HG03196 (cell line): ENCODE results near the gene SGTA.
"Not testable (repeated sequence)": the region's sequence is repeated elsewhere in the genome, so short reads cannot be mapped to it uniquely, and the experiment has no call there.

Experiments
- ATAC-seq: cut with Tn5 transposase; IDR thresholded peaks from one replicate; pipeline ENCODE4 v1.9.1; 2021; ENCODE audit not compliant: unreplicated experiment

SGTA gene

GRCh38 chr19:2795827-2796658, 13.0 kb upstream of the SGTA start:
- ATAC-seq: no peak

GRCh38 chr19:2793577-2793976, 10.5 kb upstream of the SGTA start:
- no peak for ATAC-seq

GRCh38 chr19:2793126-2793525, 10.1 kb upstream of the SGTA start:
- no peak for ATAC-seq

- ATAC-seq: not testable (repeated sequence)
Observed at GRCh38 chr19:2792666-2793065, 9.6 kb upstream of the SGTA start.

- ATAC-seq: no peak
Observed at GRCh38 chr19:2791876-2792275, 8.8 kb upstream of the SGTA start.

- ATAC-seq: no peak
Observed at GRCh38 chr19:2791440-2791839, 8.4 kb upstream of the SGTA start.

GRCh38 chr19:2790557-2791271, 7.6 kb upstream of the SGTA start:
- no peak for ATAC-seq

- no peak for ATAC-seq
Observed at GRCh38 chr19:2790194-2790556, 7.1 kb upstream of the SGTA start.

GRCh38 chr19:2788237-2788636, 5.2 kb upstream of the SGTA start:
- ATAC-seq: no peak

GRCh38 chr19:2787115-2787514, 4.0 kb upstream of the SGTA start:
- no peak for ATAC-seq

GRCh38 chr19:2785244-2785997, 2.3 kb upstream of the SGTA start, which contains the start of gene THOP1:
TSS of gene THOP1 (plus strand) at chr19:2785503. CDS start at chr19:2785663, 160 bp downstream.
- ATAC-seq: peak; percentile 67

- no peak for ATAC-seq
Observed at GRCh38 chr19:2783781-2784145, 690 bp upstream of the SGTA start.

GRCh38 chr19:2782329-2782935, 641 bp downstream of the SGTA start:
- no peak for ATAC-seq

- no peak for ATAC-seq
Observed at GRCh38 chr19:2780284-2780683, 2.8 kb downstream of the SGTA start.

GRCh38 chr19:2779121-2779740, 3.8 kb downstream of the SGTA start:
- ATAC-seq: no peak

- no peak for ATAC-seq
Observed at GRCh38 chr19:2777952-2778683, 5.0 kb downstream of the SGTA start.

- no peak for ATAC-seq
Observed at GRCh38 chr19:2775556-2776430, 7.3 kb downstream of the SGTA start.

GRCh38 chr19:2774953-2775555, 8.0 kb downstream of the SGTA start:
- no peak for ATAC-seq
